Epidermal melanocyte (primary cell): ENCODE results near the gene RASSF3.
"Not testable (repeated sequence)": the region's sequence is repeated elsewhere in the genome, so short reads cannot be mapped to it uniquely, and the experiment has no call there.

Experiments used
- DNase-seq: peaks from one replicate; pipeline ENCODE4 v3.0.0; 2011; ENCODE audit warnings: low spot score; ENCODE audit not compliant: insufficient read length

RASSF3 gene

GRCh38 chr12:64633011-64633939, 23.0 kb downstream of the RASSF3 start:
- DNase-seq = no peak

- DNase-seq = no peak
Observed at GRCh38 chr12:64633940-64634337, 23.6 kb downstream of the RASSF3 start.

- DNase-seq = no peak
Observed at GRCh38 chr12:64634508-64635092, 24.3 kb downstream of the RASSF3 start.

- DNase-seq = no peak
Observed at GRCh38 chr12:64635356-64635998, 25.2 kb downstream of the RASSF3 start.

GRCh38 chr12:64636856-64637255, 26.6 kb downstream of the RASSF3 start:
- no peak for DNase-seq

- DNase-seq = no peak
Observed at GRCh38 chr12:64639466-64639865, 29.2 kb downstream of the RASSF3 start.

GRCh38 chr12:64646318-64646717, 36.0 kb downstream of the RASSF3 start:
- DNase-seq = no peak

GRCh38 chr12:64649487-64649886, 39.2 kb downstream of the RASSF3 start:
- DNase-seq = no peak

GRCh38 chr12:64650762-64651161, 40.5 kb downstream of the RASSF3 start:
- no peak for DNase-seq

- DNase-seq = no peak
Observed at GRCh38 chr12:64652346-64652745, 42.1 kb downstream of the RASSF3 start.

- DNase-seq = no peak
Observed at GRCh38 chr12:64653123-64653522, 42.8 kb downstream of the RASSF3 start.

- DNase-seq = not testable (repeated sequence)
Observed at GRCh38 chr12:64653907-64654306, 43.6 kb downstream of the RASSF3 start.

- DNase-seq = no peak
Observed at GRCh38 chr12:64655141-64655540, 44.8 kb downstream of the RASSF3 start.

- no peak for DNase-seq
Observed at GRCh38 chr12:64656429-64656828, 46.1 kb downstream of the RASSF3 start.

GRCh38 chr12:64658892-64659481, 48.7 kb downstream of the RASSF3 start:
- DNase-seq = no peak

GRCh38 chr12:64660237-64661018, 50.1 kb downstream of the RASSF3 start:
- no peak for DNase-seq

- no peak for DNase-seq
Observed at GRCh38 chr12:64663015-64663414, 52.7 kb downstream of the RASSF3 start.

- no peak for DNase-seq
Observed at GRCh38 chr12:64665514-64665913, 55.2 kb downstream of the RASSF3 start.

GRCh38 chr12:64666054-64666914, 56.0 kb downstream of the RASSF3 start:
- DNase-seq = no peak

GRCh38 chr12:64667793-64668192, 57.5 kb downstream of the RASSF3 start:
- no peak for DNase-seq
